HepG2 (cell line): ENCODE data around the gene SH3BP2. TPM values are rescaled to one million over a fixed set of nuclear protein-coding genes. Genes with fewer than 3 reads are reported as not detected.
A peak's percentile ranks its signal among the peaks of the same experiment; 100 is the strongest.

Experiments
- ADNP ChIP-seq: sonication (generic); formaldehyde crosslinking; IDR thresholded peaks from 2 replicates; pipeline ENCODE4 v1.4.0; 2020; ENCODE audit warnings: missing genetic modification reagents
- CTCF ChIP-seq: sonication (generic); formaldehyde crosslinking; IDR thresholded peaks from 2 replicates; pipeline ENCODE4 v1.5.0; 2020; ENCODE audit warnings: mild to moderate bottlenecking, missing genetic modification reagents, moderate library complexity
- ELF3 ChIP-seq: IDR thresholded peaks from 2 replicates; pipeline ENCODE4 v1.6.1; 2016; ENCODE audit warnings: missing genetic modification reagents, missing compliant biosample characterization
- GATAD2A ChIP-seq: IDR thresholded peaks from 2 replicates; pipeline ENCODE4 v1.6.1; 2016
- GPN1 ChIP-seq: sonication (generic); formaldehyde crosslinking; IDR thresholded peaks from 2 replicates; pipeline ENCODE4 v1.5.1; 2020; ENCODE audit warnings: missing genetic modification reagents, borderline replicate concordance
- GTF3A ChIP-seq: sonication (generic); formaldehyde crosslinking; conservative IDR thresholded peaks from 2 replicates; pipeline ENCODE4 v1.4.0; 2020; ENCODE audit warnings: mild to moderate bottlenecking, missing genetic modification reagents
- HOXD1 ChIP-seq: sonication (generic); formaldehyde crosslinking; IDR thresholded peaks from 2 replicates; pipeline ENCODE4 v1.5.0; 2020; ENCODE audit warnings: missing genetic modification reagents
- IRF1 ChIP-seq: sonication (generic); formaldehyde crosslinking; IDR thresholded peaks from 2 replicates; pipeline ENCODE4 v1.4.0; 2020; ENCODE audit warnings: low read depth, mild to moderate bottlenecking, missing genetic modification reagents
- ISL2 ChIP-seq: sonication (generic); formaldehyde crosslinking; IDR thresholded peaks from 2 replicates; pipeline ENCODE4 v1.5.0; 2020; ENCODE audit warnings: missing genetic modification reagents
- ISX ChIP-seq: sonication (generic); formaldehyde crosslinking; conservative IDR thresholded peaks from 2 replicates; pipeline ENCODE4 v1.5.0; 2020; ENCODE audit warnings: missing genetic modification reagents
- KDM3A ChIP-seq: IDR thresholded peaks from 2 replicates; pipeline ENCODE4 v1.6.1; 2018; ENCODE audit warnings: low read depth, missing compliant biosample characterization
- NBN ChIP-seq: fragments of 450-650 bp; conservative IDR thresholded peaks from 2 replicates; pipeline ENCODE4 v1.6.1; 2017
- NFKB2 ChIP-seq: sonication (generic); formaldehyde crosslinking; IDR thresholded peaks from 2 replicates; pipeline ENCODE4 v1.4.0; 2020; ENCODE audit warnings: missing genetic modification reagents, borderline replicate concordance
- SMARCC2 ChIP-seq: fragments of 450-650 bp; IDR thresholded peaks from 2 replicates; pipeline ENCODE4 v1.6.1; 2017; ENCODE audit warnings: antibody characterized with exemption, mild to moderate bottlenecking
- U2AF1 ChIP-seq: fragments of 200-400 bp; formaldehyde crosslinking; optimal IDR thresholded peaks from 2 replicates; pipeline ENCODE3; 2017; ENCODE audit warnings: mild to moderate bottlenecking, low read depth, low read length
- ZBTB42 ChIP-seq: sonication (generic); formaldehyde crosslinking; IDR thresholded peaks from 2 replicates; pipeline ENCODE4 v1.5.0; 2020; ENCODE audit warnings: mild to moderate bottlenecking, missing genetic modification reagents
- ZBTB7A ChIP-seq: sonication (generic); formaldehyde crosslinking; IDR thresholded peaks from 2 replicates; pipeline ENCODE4 v1.8.0; 2022; ENCODE audit warnings: mild to moderate bottlenecking, missing genetic modification reagents
- ZFP37 ChIP-seq: sonication (generic); formaldehyde crosslinking; IDR thresholded peaks from 2 replicates; pipeline ENCODE4 v1.4.0; 2020; ENCODE audit warnings: missing genetic modification reagents, borderline replicate concordance
- ZNF20 ChIP-seq: sonication (generic); formaldehyde crosslinking; IDR thresholded peaks from 2 replicates; pipeline ENCODE4 v1.4.0; 2020; ENCODE audit warnings: mild to moderate bottlenecking, moderate library complexity, missing genetic modification reagents
- ZNF274 ChIP-seq: sonication (generic); formaldehyde crosslinking; IDR thresholded peaks from 2 replicates; pipeline ENCODE4 v1.5.1; 2020; ENCODE audit warnings: mild to moderate bottlenecking, missing genetic modification reagents
- ZNF333 ChIP-seq: sonication (generic); formaldehyde crosslinking; IDR thresholded peaks from 2 replicates; pipeline ENCODE4 v1.4.0; 2020; ENCODE audit warnings: mild to moderate bottlenecking, missing genetic modification reagents, borderline replicate concordance
- ZNF382 ChIP-seq: sonication (generic); formaldehyde crosslinking; IDR thresholded peaks from 2 replicates; pipeline ENCODE4 v1.5.0; 2020; ENCODE audit warnings: missing genetic modification reagents, mild to moderate bottlenecking, borderline replicate concordance
- ZNF496 ChIP-seq: sonication (generic); formaldehyde crosslinking; IDR thresholded peaks from 2 replicates; pipeline ENCODE4 v1.8.1; 2023; ENCODE audit warnings: mild to moderate bottlenecking, moderate library complexity, missing genetic modification reagents; ENCODE audit not compliant: insufficient replicate concordance
- polyA plus RNA-seq, 8 experiments: library from polyadenylated mRNA; depleted of rRNA in 3 of 8; stranded (reverse) in 7 of 8; unstranded in 1 of 8; fragments of >200 nt; fragmentation: Illumina TruSeq in 4 of 8; extraction: Trizol in 4 of 8; gene quantifications; 2 replicates each; pipeline versions ENCODE4 v1.2.1 to v1.2.3, GENCODE V29; 2011 to 2016; ENCODE audit warnings: low read depth in 4 of 8, missing spikeins in 1 of 8, mixed read lengths in 1 of 8; ENCODE audit not compliant: insufficient read depth in 1 of 8
- total RNA-seq, 5 experiments: library from RNA; depleted of rRNA; stranded (reverse); fragments of >200 nt; fragmentation: Illumina TruSeq; extraction: Trizol; gene quantifications; 2 replicates each; pipeline ENCODE4 v1.2.3, GENCODE V29; 2016; ENCODE audit warnings: low read depth in 1 of 5
- TF ChIP-seq, protein P1 (sequence below), 2 experiments: sonication (generic) in 1 of 2; formaldehyde crosslinking in 1 of 2; IDR thresholded peaks; 2 replicates each; pipeline versions ENCODE4 v1.5.1 to v1.6.1; 2011 to 2020; ENCODE audit warnings: borderline replicate concordance in 1 of 2, low read depth in 1 of 2, low read length in 1 of 2, mild to moderate bottlenecking in 1 of 2, missing genetic modification reagents in 1 of 2, moderate library complexity in 1 of 2

SH3BP2 gene
- total and polyA plus RNA-seq, 2 of the 13 experiments (the other 11 are each of a cell fraction or from before 2014, with no cell fraction given): 16.9 to 34.5 TPM

DNA sequence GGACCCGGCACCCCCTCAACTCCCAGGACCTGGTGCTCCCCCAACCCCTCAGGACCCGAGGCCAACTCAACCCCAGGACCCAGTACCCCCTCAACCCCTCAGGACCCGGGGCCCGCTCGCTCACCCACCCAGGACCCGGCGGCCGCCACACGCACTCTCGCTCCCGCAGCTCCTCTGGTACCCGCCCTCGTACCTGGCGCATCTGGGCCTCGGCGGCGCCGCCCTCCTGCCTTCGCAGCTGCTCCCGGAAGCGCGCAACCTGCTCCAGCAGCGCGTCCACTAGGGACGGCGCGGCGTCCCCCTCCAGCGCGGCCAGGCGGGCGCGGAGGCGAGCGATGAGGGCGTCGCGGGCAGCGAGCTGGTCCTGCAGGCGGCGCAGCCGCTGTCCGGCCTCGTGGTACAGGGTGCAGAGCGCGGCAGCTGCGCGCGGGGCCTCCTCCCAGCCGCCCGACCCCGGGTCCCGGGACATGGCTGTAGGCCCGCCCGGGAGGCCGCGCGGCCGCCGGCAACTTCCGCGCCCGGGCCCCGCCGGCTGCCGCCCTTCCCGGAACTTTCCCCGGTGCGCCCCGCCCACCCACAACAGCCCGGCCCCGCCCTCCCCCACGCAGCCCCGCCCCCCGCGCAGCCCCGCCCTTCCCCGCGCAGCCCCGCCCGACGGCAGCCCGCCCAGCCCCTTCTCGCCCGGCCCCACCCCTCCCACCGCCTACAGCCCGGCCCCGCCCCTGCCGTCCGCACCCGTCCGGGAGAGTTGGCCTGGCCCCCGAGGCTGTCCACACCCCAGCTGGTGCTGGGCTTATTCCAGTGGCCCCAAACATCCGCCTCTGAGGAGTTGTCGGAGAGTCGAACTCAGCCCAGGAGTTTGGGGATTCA is 36.8 kb upstream of the SH3BP2 start, which contains the start of gene TNIP2 (continued):
- no peak for TF ChIP-seq ISL2 (CRISPR knock-in tag)
- TF ChIP-seq, protein P1, sequence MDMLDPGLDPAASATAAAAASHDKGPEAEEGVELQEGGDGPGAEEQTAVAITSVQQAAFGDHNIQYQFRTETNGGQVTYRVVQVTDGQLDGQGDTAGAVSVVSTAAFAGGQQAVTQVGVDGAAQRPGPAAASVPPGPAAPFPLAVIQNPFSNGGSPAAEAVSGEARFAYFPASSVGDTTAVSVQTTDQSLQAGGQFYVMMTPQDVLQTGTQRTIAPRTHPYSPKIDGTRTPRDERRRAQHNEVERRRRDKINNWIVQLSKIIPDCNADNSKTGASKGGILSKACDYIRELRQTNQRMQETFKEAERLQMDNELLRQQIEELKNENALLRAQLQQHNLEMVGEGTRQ (IDR thresholded peaks at IDR 0.05; ENCODE audit: low read depth, low read length): no peak
- TF ChIP-seq, protein P1 (CRISPR knock-in tag; IDR thresholded peaks at IDR 0.05; ENCODE audit: borderline replicate concordance): no peak
- TF ChIP-seq ZBTB7A (CRISPR knock-in tag): no peak
- TF ChIP-seq ELF3: peak; percentile 83
- TF ChIP-seq ZNF20 (CRISPR knock-in tag): no peak
- TF ChIP-seq U2AF1: no peak
- no peak for TF ChIP-seq ZNF382 (CRISPR knock-in tag)
- TF ChIP-seq ZNF496 (CRISPR knock-in tag): no peak
- no peak for TF ChIP-seq NFKB2
- no peak for TF ChIP-seq ISX
- no peak for TF ChIP-seq NBN
- no peak for TF ChIP-seq ZFP37
- peak; percentile 40 for TF ChIP-seq ZNF274 (CRISPR knock-in tag)
- no peak for TF ChIP-seq KDM3A (CRISPR knock-in tag)
- no peak for TF ChIP-seq HOXD1 (CRISPR knock-in tag)
- TF ChIP-seq IRF1 (CRISPR knock-in tag): no peak
- TF ChIP-seq ZBTB42 (CRISPR knock-in tag): no peak
- no peak for TF ChIP-seq GATAD2A (CRISPR knock-in tag)
- no peak for TF ChIP-seq ZNF333 (CRISPR knock-in tag)
- TF ChIP-seq GTF3A: no peak
- TF ChIP-seq SMARCC2: no peak
- peak; percentile 50; the same call in 1 of the 2 replicates for TF ChIP-seq CTCF (CRISPR knock-in tag)
- no peak for TF ChIP-seq GPN1
- TF ChIP-seq ADNP (CRISPR knock-in tag): no peak
